Nephron (organoid): ENCODE results near the gene NCOA3.
"Not testable (repeated sequence)": the region's sequence is repeated elsewhere in the genome, so short reads cannot be mapped to it uniquely, and the experiment has no call there.

Experiments used
- H3K27ac Mint-ChIP-seq, 3 experiments: 2 replicates each; pipeline ENCODE4 v1.8.0; 2020; ENCODE audit warnings: mixed read lengths in 3 of 3, mild to moderate bottlenecking in 2 of 3, moderate library complexity in 1 of 3
- H3K27me3 Mint-ChIP-seq: 2 replicates; pipeline ENCODE4 v1.8.0; 2021; ENCODE audit warnings: low read depth, mild to moderate bottlenecking, moderate library complexity, mixed read lengths
- H3K36me3 Mint-ChIP-seq: 2 replicates; pipeline ENCODE4 v1.8.0; 2020; ENCODE audit warnings: low read depth, mixed read lengths
- H3K4me1 Mint-ChIP-seq: 2 replicates; pipeline ENCODE4 v1.8.0; 2020; ENCODE audit warnings: mixed read lengths
- H3K4me3 Mint-ChIP-seq, 3 experiments: 2 replicates each; pipeline ENCODE4 v1.8.0; 2020; ENCODE audit warnings: mild to moderate bottlenecking in 3 of 3, mixed read lengths in 3 of 3, moderate library complexity in 2 of 3
- H3K9me3 Mint-ChIP-seq: 2 replicates; pipeline ENCODE4 v1.8.0; 2020; ENCODE audit warnings: mixed read lengths
- CTCF ChIP-seq, 3 experiments: fragments of 200-600 bp; sonication (generic); IDR thresholded peaks; one replicate each; pipeline ENCODE4 v1.5.0; 2021; ENCODE audit warnings: antibody characterized with exemption in 3 of 3; ENCODE audit not compliant: unreplicated experiment in 3 of 3

NCOA3 gene

GRCh38 chr20:47498606-47499005 lies 3.1 kb upstream of the NCOA3 start:
- no peak for TF ChIP-seq CTCF (IDR thresholded peaks at IDR 0.05; ENCODE audit: unreplicated experiment in 3 of 3)
- Mint-ChIP-seq H3K4me3 (peak overlapping the region; percentile 3 to 64 (median 62)), H3K27ac (peak overlapping the region in 1 of 3 experiments; percentile 24), H3K4me1 (peaks cover 27% of the 10 kb centered on the region), H3K27me3 (peaks cover 8% of the 10 kb centered on the region), H3K9me3 (no peaks in the 10 kb centered on the region), H3K36me3 (no peaks in the 10 kb centered on the region)

- no peaks in the 10 kb centered on the region for H3K36me3 Mint-ChIP-seq
- no peaks in the 10 kb centered on the region for H3K9me3 Mint-ChIP-seq
- H3K4me3 Mint-ChIP-seq, result peak overlapping the region in 2 of 3 experiments; percentile 31 to 49
- TF ChIP-seq CTCF (IDR thresholded peaks at IDR 0.05; ENCODE audit: unreplicated experiment in 3 of 3), result no peak
- peaks cover 28% of the 10 kb centered on the region for H3K4me1 Mint-ChIP-seq
- H3K27me3 Mint-ChIP-seq, result peaks cover 8% of the 10 kb centered on the region
- H3K27ac Mint-ChIP-seq, result no peak overlapping the region
Observed at GRCh38 chr20:47499053-47499452, 2.6 kb upstream of the NCOA3 start.

GRCh38 chr20:47500082-47500481 lies 1.6 kb upstream of the NCOA3 start:
- H3K9me3 Mint-ChIP-seq, H3K36me3 Mint-ChIP-seq, H3K27me3 Mint-ChIP-seq: not testable (repeated sequence)
- H3K4me1 Mint-ChIP-seq, result peaks cover 28% of the 10 kb centered on the region
- H3K27ac Mint-ChIP-seq, result peak overlapping the region; percentile 85 to 98 (median 98)
- peak overlapping the region; percentile 100 for H3K4me3 Mint-ChIP-seq

GRCh38 chr20:47500554-47500953 lies 1.1 kb upstream of the NCOA3 start:
- H3K36me3 Mint-ChIP-seq, result no peaks in the 10 kb centered on the region
- H3K4me1 Mint-ChIP-seq, result peaks cover 24% of the 10 kb centered on the region
- peak overlapping the region; percentile 100 for H3K4me3 Mint-ChIP-seq
- peak overlapping the region; percentile 85 to 98 (median 98) for H3K27ac Mint-ChIP-seq
- H3K27me3 Mint-ChIP-seq, result peaks cover 4% of the 10 kb centered on the region
- no peaks in the 10 kb centered on the region for H3K9me3 Mint-ChIP-seq
- TF ChIP-seq CTCF (IDR thresholded peaks at IDR 0.05; ENCODE audit: unreplicated experiment in 3 of 3), result no peak

- Mint-ChIP-seq H3K9me3 (no peaks in the 10 kb centered on the region), H3K4me1 (peaks cover 24% of the 10 kb centered on the region), H3K27ac (peak overlapping the region; percentile 85 to 98 (median 98)), H3K4me3 (peak overlapping the region; percentile 100), H3K36me3 (no peaks in the 10 kb centered on the region), H3K27me3 (peaks cover 4% of the 10 kb centered on the region)
- TF ChIP-seq CTCF (IDR thresholded peaks at IDR 0.05; ENCODE audit: unreplicated experiment in 3 of 3), result no peak
Observed at GRCh38 chr20:47501116-47501481, 588 bp upstream of the NCOA3 start.

- H3K27me3 Mint-ChIP-seq, result peaks cover 4% of the 10 kb centered on the region
Observed at GRCh38 chr20:47502271-47503239, 868 bp downstream of the NCOA3 start.

More at GRCh38 chr20:47502271-47503239, 868 bp downstream of the NCOA3 start:
- Mint-ChIP-seq H3K9me3 (no peaks in the 10 kb centered on the region), H3K4me1 (peaks cover 24% of the 10 kb centered on the region), H3K27ac (peak overlapping the region; percentile 85 to 98 (median 89)), H3K4me3 (peak overlapping the region; percentile 100), H3K36me3 (no peaks in the 10 kb centered on the region)
- TF ChIP-seq CTCF (IDR thresholded peaks at IDR 0.05; ENCODE audit: unreplicated experiment in 3 of 3), result no peak
